HepG2 (cell line): ENCODE data around the gene DDRGK1. TPM values are rescaled to one million over a fixed set of nuclear protein-coding genes. Genes with fewer than 3 reads are reported as not detected.

Source experiments
- CC2D1A ChIP-seq: sonication (generic); formaldehyde crosslinking; IDR thresholded peaks from 2 replicates; pipeline ENCODE4 v1.8.1; 2023; ENCODE audit warnings: mild to moderate bottlenecking, missing genetic modification reagents
- CCAR2 ChIP-seq: fragments of 200-400 bp; formaldehyde crosslinking; optimal IDR thresholded peaks from 2 replicates; pipeline ENCODE3; 2018; ENCODE audit warnings: low read depth, mild to moderate bottlenecking, low read length, moderate library complexity
- CHCHD3 ChIP-seq: sonication (generic); formaldehyde crosslinking; IDR thresholded peaks from 2 replicates; pipeline ENCODE4 v1.8.0; 2022; ENCODE audit warnings: mild to moderate bottlenecking, missing genetic modification reagents, moderate library complexity
- CHD4 ChIP-seq: fragments of 200-600 bp; sonication (generic); IDR thresholded peaks from 2 replicates; pipeline ENCODE4 v1.7.0; 2017; ENCODE audit warnings: mild to moderate bottlenecking, low read length, borderline replicate concordance
- E2F1 ChIP-seq: sonication (generic); formaldehyde crosslinking; IDR thresholded peaks from 2 replicates; pipeline ENCODE4 v1.5.0; 2020; ENCODE audit warnings: missing genetic modification reagents
- GATA4 ChIP-seq: sonication (generic); IDR thresholded peaks from 2 replicates; pipeline ENCODE4 v1.6.1; 2016; ENCODE audit warnings: antibody characterized with exemption, low read depth, borderline replicate concordance
- GRHL1 ChIP-seq: sonication (generic); formaldehyde crosslinking; conservative IDR thresholded peaks from 2 replicates; pipeline ENCODE4 v1.8.0; 2022; ENCODE audit warnings: missing genetic modification reagents
- HOXA7 ChIP-seq: sonication (generic); formaldehyde crosslinking; IDR thresholded peaks from 2 replicates; pipeline ENCODE4 v1.8.1; 2022; ENCODE audit warnings: mild to moderate bottlenecking, missing genetic modification reagents, moderate library complexity
- NFYB ChIP-seq: sonication (generic); formaldehyde crosslinking; IDR thresholded peaks from 2 replicates; pipeline ENCODE4 v1.4.0; 2020; ENCODE audit warnings: missing genetic modification reagents
- PBX3 ChIP-seq: sonication (generic); formaldehyde crosslinking; IDR thresholded peaks from 2 replicates; pipeline ENCODE4 v1.8.1; 2023; ENCODE audit warnings: missing genetic modification reagents, inconsistent platforms, borderline replicate concordance
- RFX3 ChIP-seq: IDR thresholded peaks from 2 replicates; pipeline ENCODE4 v1.6.1; 2016; ENCODE audit warnings: missing biosample characterization, missing genetic modification reagents
- TBL1XR1 ChIP-seq: fragments of 150-350 bp; IDR thresholded peaks from 2 replicates; pipeline ENCODE4 v1.6.1; 2014; ENCODE audit warnings: borderline replicate concordance, low read length; ENCODE audit not compliant: partially characterized antibody
- TBX2 ChIP-seq: sonication (generic); formaldehyde crosslinking; IDR thresholded peaks from 2 replicates; pipeline ENCODE4 v1.5.0; 2020; ENCODE audit warnings: missing genetic modification reagents, mild to moderate bottlenecking, borderline replicate concordance
- TRIM22 ChIP-seq: fragments of 450-650 bp; IDR thresholded peaks from 2 replicates; pipeline ENCODE4 v1.6.1; 2017
- ZBTB10 ChIP-seq: sonication (generic); formaldehyde crosslinking; IDR thresholded peaks from 2 replicates; pipeline ENCODE4 v1.4.0; 2020; ENCODE audit warnings: missing genetic modification reagents, borderline replicate concordance
- ZFP90 ChIP-seq: sonication (generic); formaldehyde crosslinking; IDR thresholded peaks from 2 replicates; pipeline ENCODE4 v1.8.0; 2022; ENCODE audit warnings: missing genetic modification reagents, mild to moderate bottlenecking, inconsistent platforms, borderline replicate concordance
- ZNF468 ChIP-seq: sonication (generic); formaldehyde crosslinking; IDR thresholded peaks from 2 replicates; pipeline ENCODE4 v1.8.0; 2022; ENCODE audit warnings: mild to moderate bottlenecking, moderate library complexity, missing genetic modification reagents
- ZNF720 ChIP-seq: sonication (generic); formaldehyde crosslinking; IDR thresholded peaks from 2 replicates; pipeline ENCODE4 v1.4.0; 2020; ENCODE audit warnings: missing genetic modification reagents
- ZNF883 ChIP-seq: sonication (generic); formaldehyde crosslinking; IDR thresholded peaks from 2 replicates; pipeline ENCODE4 v1.5.1; 2020; ENCODE audit warnings: mild to moderate bottlenecking, missing genetic modification reagents; ENCODE audit errors: not compliant biosample characterization
- ZSCAN20 ChIP-seq: sonication (generic); formaldehyde crosslinking; IDR thresholded peaks from 2 replicates; pipeline ENCODE4 v1.4.0; 2020; ENCODE audit warnings: missing genetic modification reagents, mild to moderate bottlenecking, borderline replicate concordance
- polyA plus RNA-seq, 8 experiments: library from polyadenylated mRNA; depleted of rRNA in 3 of 8; stranded (reverse) in 7 of 8; unstranded in 1 of 8; fragments of >200 nt; fragmentation: Illumina TruSeq in 4 of 8; extraction: Trizol in 4 of 8; gene quantifications; 2 replicates each; pipeline versions ENCODE4 v1.2.1 to v1.2.3, GENCODE V29; 2011 to 2016; ENCODE audit warnings: low read depth in 4 of 8, missing spikeins in 1 of 8, mixed read lengths in 1 of 8; ENCODE audit not compliant: insufficient read depth in 1 of 8
- total RNA-seq, 5 experiments: library from RNA; depleted of rRNA; stranded (reverse); fragments of >200 nt; fragmentation: Illumina TruSeq; extraction: Trizol; gene quantifications; 2 replicates each; pipeline ENCODE4 v1.2.3, GENCODE V29; 2016; ENCODE audit warnings: low read depth in 1 of 5

The DDRGK1 gene
- total and polyA plus RNA-seq, 2 of the 13 experiments (the other 11 are each of a cell fraction or from before 2014, with no cell fraction given), result 96.7 to 149 TPM

- TF ChIP-seq CC2D1A (no peak), E2F1 (peak; percentile 53), GATA4 (peak; percentile 56), ZNF883 (peak; percentile 79), CHCHD3 (CRISPR knock-in tag) (peak; percentile 95; the same call in 1 of the 2 replicates), NFYB (peak; percentile 85), TBX2 (CRISPR knock-in tag) (peak; percentile 93), TBL1XR1 (no peak), PBX3 (CRISPR knock-in tag) (0 out of 2 replicates have a peak, but pooled peaks have one; percentile 38), ZNF720 (CRISPR knock-in tag) (no peak; the same call in 1 of the 2 replicates), ZBTB10 (CRISPR knock-in tag) (peak; percentile 84; the same call in 1 of the 2 replicates), CHD4 (peak; percentile 93; the same call in 1 of the 2 replicates), GRHL1 (CRISPR knock-in tag) (no peak), RFX3 (no peak), ZNF468 (CRISPR knock-in tag) (peak; percentile 90; the same call in 1 of the 2 replicates), TRIM22 (no peak), ZFP90 (CRISPR knock-in tag) (peak; percentile 82; the same call in 1 of the 2 replicates), CCAR2 (peak; percentile 69), ZSCAN20 (CRISPR knock-in tag) (no peak; the same call in none of the 2 replicates), HOXA7 (CRISPR knock-in tag) (0 out of 2 replicates have a peak, but pooled peaks have one; percentile 83)
These were observed 30.7 kb downstream of the DDRGK1 start (continued) for GRCh38 chr20:3173610-3174441.
